Lung (tissue), 12 donors: Measurements from ENCODE around the gene ZBED6. TPM values are rescaled to one million over a fixed set of nuclear protein-coding genes. Genes with fewer than 3 reads are reported as not detected.
"Not testable (repeated sequence)": the region's sequence is repeated elsewhere in the genome, so short reads cannot be mapped to it uniquely, and the experiment has no call there.

Source experiments
- ATAC-seq: fragments of 200-7000 bp; cut with Tn5 transposase; one replicate; pipeline ENCODE4 v1.9.1; 2020; ENCODE audit warnings: moderate number of reproducible peaks; ENCODE audit not compliant: insufficient read depth, low FRiP score
- DNase-seq, 3 donors: peaks; one replicate each; pipeline ENCODE4 v3.0.0-alpha.2; 2013 to 2017
- H3K27ac ChIP-seq, 2 donors: one replicate each; pipeline ENCODE4 v1.5.1; 2013; ENCODE audit warnings: mild to moderate bottlenecking in 2 of 2, moderate library complexity in 2 of 2, control low read depth in 1 of 2, inconsistent platforms in 1 of 2, low read depth in 1 of 2, low read length in 1 of 2
- H3K27me3 ChIP-seq, 3 donors: one replicate each; pipeline ENCODE4 v1.5.1; 2013; ENCODE audit warnings: low read length in 2 of 3; ENCODE audit not compliant: control insufficient read depth in 3 of 3, insufficient read depth in 3 of 3
- H3K36me3 ChIP-seq, 4 donors: one replicate each; pipeline ENCODE4 v1.5.1; 2013; ENCODE audit warnings: low read length in 4 of 4, mild to moderate bottlenecking in 1 of 4, moderate library complexity in 1 of 4; ENCODE audit not compliant: control insufficient read depth in 4 of 4, insufficient read depth in 4 of 4
- H3K4me1 ChIP-seq, 5 donors: one replicate each; pipeline ENCODE4 v1.5.1; 2013; ENCODE audit warnings: low read length in 5 of 5, mild to moderate bottlenecking in 2 of 5, moderate library complexity in 1 of 5; ENCODE audit not compliant: control insufficient read depth in 5 of 5, insufficient read depth in 5 of 5
- H3K4me3 ChIP-seq: one replicate; pipeline ENCODE4 v1.5.1; 2013; ENCODE audit warnings: mild to moderate bottlenecking, control low read depth, moderate library complexity
- H3K9ac ChIP-seq, 2 donors: one replicate each; pipeline ENCODE4 v1.5.1; 2013; ENCODE audit warnings: low read length in 2 of 2, control low read depth in 1 of 2; ENCODE audit not compliant: insufficient read depth in 1 of 2
- H3K9me3 ChIP-seq, 4 donors: one replicate each; pipeline ENCODE4 v1.5.1; 2013; ENCODE audit warnings: low read length in 3 of 4, mild to moderate bottlenecking in 1 of 4, moderate library complexity in 1 of 4; ENCODE audit not compliant: control insufficient read depth in 4 of 4, insufficient read depth in 3 of 4
- WGBS, 2 donors: extraction: QIAGEN DNeasy Blood & Tissue Kit; methylation state at CpG; one replicate each; pipeline ENCODE4 v1.1.7; 2013; 5-methylcytosine and 5-hydroxymethylcytosine counted together
- polyA plus RNA-seq, 2 donors: library from polyadenylated mRNA; stranded (reverse); fragments of 200-250 nt; gene quantifications; one replicate each; pipeline ENCODE4 v1.2.1, GENCODE V29; 2013
- total RNA-seq, 2 donors: library from RNA; depleted of rRNA in 1 of 2; stranded (reverse); fragments of >200 nt in 1 of 2; gene quantifications; one replicate each; pipeline ENCODE4 v1.2.1, GENCODE V29; 2014 to 2021
- TF ChIP-seq, protein P1 (sequence below): IDR thresholded peaks from 2 replicates; pipeline ENCODE4 v1.5.1; 2012; ENCODE audit warnings: mild to moderate bottlenecking; ENCODE audit errors: control extremely low read depth, extremely low read depth
- donor health status: control.
- donor health status: control.
- donor health status: Bipolar disorder and iron deficiency.
- donor health status: healthy.
- donor health status: DM: yes; HTN: yes; CAD: no.

The ZBED6 gene
- total and polyA plus RNA-seq, 4 donors = 1.4 to 27.1 (median 11.9) TPM

DNA sequence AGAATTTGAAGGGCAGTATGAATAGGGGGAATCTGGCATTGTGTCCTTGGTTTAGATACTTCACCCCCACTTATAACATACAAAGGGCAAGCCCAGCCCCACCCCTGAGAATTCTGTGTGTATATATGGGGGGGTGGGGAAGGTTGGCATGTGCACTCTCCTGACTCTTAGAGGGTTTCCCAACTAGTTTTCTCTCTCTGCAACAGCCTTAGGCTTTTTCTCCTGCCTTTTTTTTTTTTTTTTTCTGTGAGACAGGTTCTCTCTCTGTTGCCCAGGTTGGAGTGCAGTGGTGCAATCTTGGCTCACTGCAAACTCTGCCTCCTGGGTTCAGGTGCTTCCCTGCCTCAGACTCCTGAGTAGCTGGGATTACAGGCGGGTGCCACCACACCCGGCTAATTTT is 2.9 kb upstream of the ZBED6 start:
- peaks cover 0 to 7% (median 0%) of the 10 kb centered on the region in 4 donors for H3K36me3 ChIP-seq
- DNase-seq (no peak), ATAC-seq (no peak)
- H3K27me3 ChIP-seq = no peaks in the 10 kb centered on the region
- no peak overlapping the region for H3K9ac ChIP-seq
- peaks cover 0 to 8% (median 5%) of the 10 kb centered on the region in 5 donors for H3K4me1 ChIP-seq
- WGBS, 2 donors = 76 to 79% methylated on average over 2 of the region's 2 CpGs
- no peak overlapping the region for H3K4me3 ChIP-seq
- H3K27ac ChIP-seq = no peak overlapping the region
- TF ChIP-seq, protein P1, sequence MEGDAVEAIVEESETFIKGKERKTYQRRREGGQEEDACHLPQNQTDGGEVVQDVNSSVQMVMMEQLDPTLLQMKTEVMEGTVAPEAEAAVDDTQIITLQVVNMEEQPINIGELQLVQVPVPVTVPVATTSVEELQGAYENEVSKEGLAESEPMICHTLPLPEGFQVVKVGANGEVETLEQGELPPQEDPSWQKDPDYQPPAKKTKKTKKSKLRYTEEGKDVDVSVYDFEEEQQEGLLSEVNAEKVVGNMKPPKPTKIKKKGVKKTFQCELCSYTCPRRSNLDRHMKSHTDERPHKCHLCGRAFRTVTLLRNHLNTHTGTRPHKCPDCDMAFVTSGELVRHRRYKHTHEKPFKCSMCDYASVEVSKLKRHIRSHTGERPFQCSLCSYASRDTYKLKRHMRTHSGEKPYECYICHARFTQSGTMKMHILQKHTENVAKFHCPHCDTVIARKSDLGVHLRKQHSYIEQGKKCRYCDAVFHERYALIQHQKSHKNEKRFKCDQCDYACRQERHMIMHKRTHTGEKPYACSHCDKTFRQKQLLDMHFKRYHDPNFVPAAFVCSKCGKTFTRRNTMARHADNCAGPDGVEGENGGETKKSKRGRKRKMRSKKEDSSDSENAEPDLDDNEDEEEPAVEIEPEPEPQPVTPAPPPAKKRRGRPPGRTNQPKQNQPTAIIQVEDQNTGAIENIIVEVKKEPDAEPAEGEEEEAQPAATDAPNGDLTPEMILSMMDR = no peak
- H3K9me3 ChIP-seq = no peaks in the 10 kb centered on the region

DNA sequence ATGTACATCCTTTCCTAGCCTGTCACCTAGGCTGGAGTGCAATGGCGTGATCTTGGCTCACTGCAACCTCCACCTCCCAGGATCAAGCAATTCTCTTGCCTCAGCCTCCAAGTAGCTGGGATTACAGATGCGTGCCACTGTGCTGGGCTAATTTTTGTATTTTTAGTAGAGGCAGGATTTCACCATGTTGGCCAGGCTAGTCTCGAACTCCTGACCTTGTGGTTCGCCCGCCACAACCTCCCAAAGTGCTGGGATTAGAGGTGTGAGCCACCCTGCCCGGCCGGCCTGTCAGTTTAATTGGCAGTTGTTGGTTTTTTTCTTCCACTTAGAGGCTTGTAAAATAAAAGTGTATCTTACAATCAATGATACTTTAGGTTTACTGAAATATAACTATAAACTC is 1.9 kb upstream of the ZBED6 start:
- not testable (repeated sequence) for H3K27ac ChIP-seq, DNase-seq, H3K9ac ChIP-seq, ATAC-seq, H3K4me3 ChIP-seq, H3K9me3 ChIP-seq, H3K27me3 ChIP-seq
- 96 to 99% methylated on average over 7 of the region's 7 CpGs for WGBS, 2 donors
- peaks cover 0 to 19% (median 12%) of the 10 kb centered on the region in 5 donors for H3K4me1 ChIP-seq
- peaks cover 0 to 11% (median under 1%) of the 10 kb centered on the region in 4 donors for H3K36me3 ChIP-seq

DNA sequence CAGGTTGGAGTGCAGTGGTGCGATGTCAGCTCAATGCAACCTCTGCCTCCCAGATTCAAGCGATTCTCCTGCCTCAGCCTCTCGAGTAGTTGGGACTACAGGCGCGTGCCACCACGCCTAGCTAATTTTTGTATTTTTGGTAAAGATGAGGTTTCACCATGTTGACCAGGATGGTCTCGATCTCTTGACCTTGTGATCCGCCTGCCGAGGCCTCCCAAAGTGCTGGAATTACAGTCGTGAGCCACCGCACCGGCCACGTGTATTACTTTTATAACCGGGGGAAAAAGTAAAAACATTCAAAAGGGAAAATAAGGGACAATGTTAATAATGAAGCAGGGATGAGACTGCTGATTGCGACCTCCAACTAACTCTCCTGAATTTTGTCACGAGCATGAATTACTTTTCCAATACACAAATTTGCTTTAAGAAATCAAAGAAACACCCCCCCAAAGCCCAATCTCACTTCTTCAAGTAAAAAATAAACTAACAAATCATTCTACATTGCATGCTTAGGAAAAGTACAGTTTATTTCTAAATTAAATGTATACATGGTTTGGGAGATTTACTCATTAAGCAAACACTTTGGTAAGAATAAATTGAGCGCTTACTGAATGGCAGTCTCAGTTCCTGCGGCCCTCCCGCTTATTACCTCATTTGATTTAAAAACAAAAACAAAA is 521 bp upstream of the ZBED6 start:
- Histone ChIP-seq H3K36me3 (peaks cover 0 to 14% (median 4%) of the 10 kb centered on the region in 4 donors), H3K27me3 (no peaks in the 10 kb centered on the region), H3K4me3 (no peak overlapping the region), H3K27ac (peak overlapping the region in 1 of 2 donors; percentile 68), H3K4me1 (peaks cover 0 to 32% (median 21%) of the 10 kb centered on the region in 5 donors), H3K9ac (peak overlapping the region in 1 of 2 donors; percentile 86), H3K9me3 (no peaks in the 10 kb centered on the region)
- DNase-seq = peak in 1 of 3 donors; percentile 3
- TF ChIP-seq, protein P1 = no peak
- 74 to 77% methylated on average over 19 of the region's 19 CpGs for WGBS, 2 donors
- ATAC-seq = no peak

DNA sequence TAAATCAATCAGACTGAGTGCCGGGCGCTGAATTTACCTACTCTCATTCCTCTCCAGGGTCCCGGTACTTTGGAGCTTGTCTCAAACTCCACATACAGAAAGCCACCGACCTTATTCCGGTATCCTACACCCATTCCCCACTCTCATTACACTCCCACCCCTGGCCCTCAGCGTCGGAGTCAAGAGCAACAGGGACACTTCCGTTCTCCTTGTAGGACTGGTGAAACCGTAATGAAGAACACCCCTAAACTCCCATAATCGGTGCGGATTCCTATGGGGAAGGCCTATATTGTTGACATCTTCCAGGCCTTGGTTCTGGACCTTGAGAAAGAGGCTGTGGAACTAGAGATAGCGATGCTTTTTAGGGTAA is 798 bp downstream of the ZBED6 start:
- Histone ChIP-seq H3K9ac (peak overlapping the region; percentile 75 to 98), H3K4me3 (peak overlapping the region; percentile 81), H3K4me1 (peaks cover 0 to 36% (median 22%) of the 10 kb centered on the region in 5 donors), H3K36me3 (peaks cover 0 to 14% (median 4%) of the 10 kb centered on the region in 4 donors), H3K27me3 (no peaks in the 10 kb centered on the region), H3K9me3 (no peaks in the 10 kb centered on the region), H3K27ac (peak overlapping the region; percentile 89 to 96)
- 0 to 1% methylated on average over 12 of the region's 12 CpGs for WGBS, 2 donors
- DNase-seq (peak in 2 of 3 donors; percentile 59 to 71), ATAC-seq (peak; percentile 13)
- TF ChIP-seq, protein P1 = no peak
